ENCODE measurements around the gene PPIP5K2.

DNA sequence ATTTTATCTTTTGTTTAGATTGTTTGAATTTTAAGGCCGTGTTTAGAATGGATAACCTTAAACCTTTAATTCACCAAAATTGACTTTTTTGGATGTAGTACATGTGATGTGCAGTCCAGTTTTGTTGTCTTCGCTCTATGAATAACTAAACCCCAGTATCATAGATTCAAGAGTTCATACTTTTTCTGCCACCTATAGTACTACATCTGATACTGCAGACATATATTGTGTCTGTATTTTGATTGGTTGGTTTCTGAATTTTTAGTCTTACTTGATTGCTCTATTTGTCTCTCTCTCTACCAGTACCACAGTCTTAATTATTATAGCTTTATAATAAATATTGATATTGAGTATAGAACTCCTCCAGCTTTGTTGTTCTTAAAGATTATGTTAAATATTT lies 58.1 kb downstream of the PPIP5K2 start:
- TF ChIP-seq, protein P1, sequence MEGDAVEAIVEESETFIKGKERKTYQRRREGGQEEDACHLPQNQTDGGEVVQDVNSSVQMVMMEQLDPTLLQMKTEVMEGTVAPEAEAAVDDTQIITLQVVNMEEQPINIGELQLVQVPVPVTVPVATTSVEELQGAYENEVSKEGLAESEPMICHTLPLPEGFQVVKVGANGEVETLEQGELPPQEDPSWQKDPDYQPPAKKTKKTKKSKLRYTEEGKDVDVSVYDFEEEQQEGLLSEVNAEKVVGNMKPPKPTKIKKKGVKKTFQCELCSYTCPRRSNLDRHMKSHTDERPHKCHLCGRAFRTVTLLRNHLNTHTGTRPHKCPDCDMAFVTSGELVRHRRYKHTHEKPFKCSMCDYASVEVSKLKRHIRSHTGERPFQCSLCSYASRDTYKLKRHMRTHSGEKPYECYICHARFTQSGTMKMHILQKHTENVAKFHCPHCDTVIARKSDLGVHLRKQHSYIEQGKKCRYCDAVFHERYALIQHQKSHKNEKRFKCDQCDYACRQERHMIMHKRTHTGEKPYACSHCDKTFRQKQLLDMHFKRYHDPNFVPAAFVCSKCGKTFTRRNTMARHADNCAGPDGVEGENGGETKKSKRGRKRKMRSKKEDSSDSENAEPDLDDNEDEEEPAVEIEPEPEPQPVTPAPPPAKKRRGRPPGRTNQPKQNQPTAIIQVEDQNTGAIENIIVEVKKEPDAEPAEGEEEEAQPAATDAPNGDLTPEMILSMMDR (IDR thresholded peaks at IDR 0.05), result no peak
- TF ChIP-seq POLR2A (IDR thresholded peaks at IDR 0.05), result no peak
